ENCODE results near the gene MARCHF10.

DNA sequence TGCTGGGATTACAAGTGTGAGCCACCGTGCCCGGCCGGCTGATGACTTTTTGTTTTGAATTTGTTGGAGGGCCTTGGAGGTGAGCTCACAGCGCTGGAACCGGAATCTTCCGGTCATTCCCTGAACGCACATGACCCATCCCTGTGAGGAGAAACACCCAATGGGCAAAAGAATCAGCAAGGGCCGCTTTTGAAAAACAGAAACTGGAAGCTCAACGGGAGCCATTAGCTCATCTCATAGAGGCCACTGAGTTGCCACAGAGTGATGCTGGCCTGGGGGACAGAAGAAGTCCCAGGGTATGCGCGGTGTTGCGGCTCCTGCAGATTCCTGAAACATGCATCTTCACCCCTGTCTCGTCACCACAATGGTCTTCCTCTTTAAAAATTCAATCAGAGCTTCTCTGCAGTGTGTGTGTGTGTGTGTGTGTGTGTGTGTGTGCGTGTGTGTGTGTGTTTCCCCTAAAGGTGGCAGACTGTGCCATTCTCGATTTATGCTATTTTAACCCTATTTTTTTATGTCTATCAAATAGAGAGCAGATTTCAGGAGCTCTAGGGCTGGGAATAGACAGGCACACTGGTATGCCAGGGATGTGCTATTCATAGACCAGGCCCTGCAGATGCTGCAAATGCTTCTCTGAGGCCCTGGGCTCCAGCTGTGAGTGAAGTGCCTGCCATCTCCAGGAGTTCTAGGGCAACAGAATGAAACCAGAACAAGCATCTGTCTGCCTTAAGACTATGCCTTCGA lies 68.3 kb downstream of the MARCHF10 start:
- TF ChIP-seq TAF1 (IDR thresholded peaks at IDR 0.05; ENCODE audit: low read depth, low read length) (no peak), POLR2A (IDR thresholded peaks at IDR 0.05; ENCODE audit: low read depth, low read length) (no peak), PAX5 (IDR thresholded peaks at IDR 0.05; ENCODE audit: insufficient read depth, low read length, severe bottlenecking) (no peak), POLR2AphosphoS5 (IDR thresholded peaks at IDR 0.05; ENCODE audit: low read depth, low read length) (no peak)

Data from GM12891 (cell line).